H1 (cell line): ENCODE results near the gene ITGB5.

Source experiments
- ASH2L ChIP-seq: fragments of 200-600, 300-600 bp; sonication (generic); IDR thresholded peaks from one replicate; pipeline ENCODE4 v1.7.1; 2017; ENCODE audit warnings: low read length
- BRCA1 ChIP-seq: IDR thresholded peaks from 2 replicates; pipeline ENCODE4 v1.6.1; 2012; ENCODE audit warnings: low read depth, low read length, improper control_type of control experiment
- CEBPB ChIP-seq: IDR thresholded peaks from 2 replicates; pipeline ENCODE4 v1.6.1; 2012; ENCODE audit warnings: low read depth, low read length
- EGR1 ChIP-seq: IDR thresholded peaks from 2 replicates; pipeline ENCODE4 v1.6.1; 2011; ENCODE audit warnings: low read depth, low read length, borderline replicate concordance
- EP300 ChIP-seq, 2 experiments: IDR thresholded peaks; 1 replicate in 1 of 2; 2 replicates in 1 of 2; pipeline ENCODE4 v1.6.1; 2011 to 2012; ENCODE audit warnings: low read depth in 2 of 2, low read length in 2 of 2, mild to moderate bottlenecking in 2 of 2, borderline replicate concordance in 1 of 2, inconsistent platforms in 1 of 2, moderate library complexity in 1 of 2
- EZH2 ChIP-seq: fragments of 200-600 bp; sonication (generic); IDR thresholded peaks from 2 replicates; pipeline ENCODE4 v1.7.1; 2012; ENCODE audit warnings: low read depth, mild to moderate bottlenecking, moderate library complexity, low read length, inconsistent platforms; ENCODE audit not compliant: severe bottlenecking
- KDM5A ChIP-seq: fragments of 200-600 bp; IDR thresholded peaks from 2 replicates; pipeline ENCODE4 v1.7.1; 2012; ENCODE audit warnings: mild to moderate bottlenecking, low read length, inconsistent platforms, mixed read lengths
- PHF8 ChIP-seq: fragments of 200-600 bp; sonication (generic); conservative IDR thresholded peaks from 2 replicates; pipeline ENCODE4 v1.7.1; 2012; ENCODE audit warnings: low read depth, mild to moderate bottlenecking, inconsistent platforms, low read length, moderate library complexity
- POLR2A ChIP-seq, 2 experiments: IDR thresholded peaks; 1 replicate in 1 of 2; 2 replicates in 1 of 2; pipeline ENCODE4 v1.6.1; 2011; ENCODE audit warnings: low read depth in 2 of 2, low read length in 2 of 2, mild to moderate bottlenecking in 2 of 2; ENCODE audit errors: control extremely low read depth in 1 of 2
- POLR2AphosphoS5 ChIP-seq: IDR thresholded peaks from 2 replicates; pipeline ENCODE4 v1.6.1; 2011; ENCODE audit warnings: low read depth, low read length
- RAD21 ChIP-seq, 2 experiments: IDR thresholded peaks in 1 of 2; conservative IDR thresholded peaks in 1 of 2; 2 replicates each; pipeline ENCODE4 v1.6.1; 2011; ENCODE audit warnings: low read depth in 2 of 2, low read length in 2 of 2, improper control_type of control experiment in 1 of 2, inconsistent platforms in 1 of 2, mild to moderate bottlenecking in 1 of 2, moderate library complexity in 1 of 2
- SIN3A ChIP-seq, 2 experiments: IDR thresholded peaks in 1 of 2; conservative IDR thresholded peaks in 1 of 2; 2 replicates each; pipeline ENCODE4 v1.6.1; 2011 to 2012; ENCODE audit warnings: low read length in 2 of 2, improper control_type of control experiment in 1 of 2, low read depth in 1 of 2, mild to moderate bottlenecking in 1 of 2
- SRF ChIP-seq: IDR thresholded peaks from 2 replicates; pipeline ENCODE4 v1.6.1; 2011; ENCODE audit warnings: mild to moderate bottlenecking, low read depth, low read length, moderate library complexity
- TF ChIP-seq, protein P1 (sequence below), 3 experiments: IDR thresholded peaks; 1 replicate in 2 of 3; 2 replicates in 1 of 3; pipeline versions ENCODE4 v1.5.1 to v1.6.1; 2011; ENCODE audit warnings: low read length in 3 of 3, mild to moderate bottlenecking in 3 of 3, inconsistent platforms in 2 of 3, low read depth in 1 of 3, moderate library complexity in 1 of 3; ENCODE audit not compliant: insufficient read depth in 1 of 3; ENCODE audit errors: control extremely low read depth in 1 of 3

DNA sequence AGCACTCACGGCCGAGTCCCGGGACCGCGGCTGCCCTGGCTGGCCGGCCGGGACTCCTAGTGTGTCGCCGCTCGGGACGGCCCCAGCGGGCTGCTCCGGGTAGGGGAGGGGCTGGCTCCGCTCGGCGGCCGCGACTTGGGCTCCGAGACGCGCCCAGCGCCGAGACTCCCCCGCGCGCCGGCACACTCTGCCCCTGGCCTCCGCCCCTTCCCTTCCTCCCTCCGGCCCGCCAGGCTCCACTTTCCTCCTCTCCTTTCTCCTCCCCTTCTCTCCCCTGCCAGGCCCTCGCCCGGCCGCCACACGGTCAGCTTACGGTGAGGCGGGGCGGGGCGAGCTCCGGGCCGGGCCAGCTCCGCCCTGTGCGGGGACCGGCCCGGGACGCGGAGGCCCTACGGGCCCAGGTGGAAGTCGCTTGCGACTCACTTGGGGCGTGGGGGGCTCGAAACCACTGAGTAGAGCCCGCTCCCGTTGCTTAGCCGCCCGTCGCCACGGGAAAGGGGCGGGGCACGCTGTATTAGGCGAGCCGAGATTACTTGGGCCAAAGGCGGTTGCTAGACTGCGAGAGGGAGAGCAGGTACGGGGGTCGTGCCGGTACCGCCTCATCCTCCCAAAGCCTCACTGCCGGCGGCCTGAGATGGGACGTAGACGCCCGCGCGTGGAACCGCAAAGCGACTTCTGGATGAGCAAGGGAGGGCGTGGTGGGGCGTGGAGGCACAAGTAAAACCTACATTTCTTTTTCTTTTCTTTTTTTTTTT, at the start of gene ITGB5:
- TF ChIP-seq, protein P1, sequence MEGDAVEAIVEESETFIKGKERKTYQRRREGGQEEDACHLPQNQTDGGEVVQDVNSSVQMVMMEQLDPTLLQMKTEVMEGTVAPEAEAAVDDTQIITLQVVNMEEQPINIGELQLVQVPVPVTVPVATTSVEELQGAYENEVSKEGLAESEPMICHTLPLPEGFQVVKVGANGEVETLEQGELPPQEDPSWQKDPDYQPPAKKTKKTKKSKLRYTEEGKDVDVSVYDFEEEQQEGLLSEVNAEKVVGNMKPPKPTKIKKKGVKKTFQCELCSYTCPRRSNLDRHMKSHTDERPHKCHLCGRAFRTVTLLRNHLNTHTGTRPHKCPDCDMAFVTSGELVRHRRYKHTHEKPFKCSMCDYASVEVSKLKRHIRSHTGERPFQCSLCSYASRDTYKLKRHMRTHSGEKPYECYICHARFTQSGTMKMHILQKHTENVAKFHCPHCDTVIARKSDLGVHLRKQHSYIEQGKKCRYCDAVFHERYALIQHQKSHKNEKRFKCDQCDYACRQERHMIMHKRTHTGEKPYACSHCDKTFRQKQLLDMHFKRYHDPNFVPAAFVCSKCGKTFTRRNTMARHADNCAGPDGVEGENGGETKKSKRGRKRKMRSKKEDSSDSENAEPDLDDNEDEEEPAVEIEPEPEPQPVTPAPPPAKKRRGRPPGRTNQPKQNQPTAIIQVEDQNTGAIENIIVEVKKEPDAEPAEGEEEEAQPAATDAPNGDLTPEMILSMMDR (IDR thresholded peaks at IDR 0.05; ENCODE audit: control extremely low read depth in 1 of 3, insufficient read depth in 1 of 3, low read depth in 1 of 3, low read length in 3 of 3) = no peak
- TF ChIP-seq ASH2L (no peak), POLR2AphosphoS5 (peak; percentile 33), POLR2A (IDR thresholded peaks at IDR 0.05; ENCODE audit: control extremely low read depth in 1 of 2, low read depth in 2 of 2, low read length in 2 of 2) (peak in 1 of 2 experiments; percentile 70; a peak in 2 of 3 replicates), EZH2 (no peak), SIN3A (conservative IDR thresholded peaks at IDR 0.05 in 1 of 2, IDR thresholded peaks at IDR 0.05 in 1 of 2; ENCODE audit: low read depth in 1 of 2, low read length in 2 of 2) (0 out of 4 replicates have a peak, but pooled peaks of 1 of the 2 experiments have one; percentile 36), EP300 (IDR thresholded peaks at IDR 0.05; ENCODE audit: borderline replicate concordance in 1 of 2, low read depth in 2 of 2, low read length in 2 of 2) (no peak), KDM5A (no peak), CEBPB (no peak), PHF8 (peak; percentile 45; the same call in 1 of the 2 replicates), BRCA1 (no peak), RAD21 (IDR thresholded peaks at IDR 0.05 in 1 of 2, conservative IDR thresholded peaks at IDR 0.05 in 1 of 2; ENCODE audit: low read depth in 2 of 2, low read length in 2 of 2) (0 out of 4 replicates have a peak, but pooled peaks of 1 of the 2 experiments have one; percentile 0), SRF (no peak), EGR1 (no peak)
